Measurements from ENCODE around the gene LHFPL6.

Gene LHFPL6

DNA sequence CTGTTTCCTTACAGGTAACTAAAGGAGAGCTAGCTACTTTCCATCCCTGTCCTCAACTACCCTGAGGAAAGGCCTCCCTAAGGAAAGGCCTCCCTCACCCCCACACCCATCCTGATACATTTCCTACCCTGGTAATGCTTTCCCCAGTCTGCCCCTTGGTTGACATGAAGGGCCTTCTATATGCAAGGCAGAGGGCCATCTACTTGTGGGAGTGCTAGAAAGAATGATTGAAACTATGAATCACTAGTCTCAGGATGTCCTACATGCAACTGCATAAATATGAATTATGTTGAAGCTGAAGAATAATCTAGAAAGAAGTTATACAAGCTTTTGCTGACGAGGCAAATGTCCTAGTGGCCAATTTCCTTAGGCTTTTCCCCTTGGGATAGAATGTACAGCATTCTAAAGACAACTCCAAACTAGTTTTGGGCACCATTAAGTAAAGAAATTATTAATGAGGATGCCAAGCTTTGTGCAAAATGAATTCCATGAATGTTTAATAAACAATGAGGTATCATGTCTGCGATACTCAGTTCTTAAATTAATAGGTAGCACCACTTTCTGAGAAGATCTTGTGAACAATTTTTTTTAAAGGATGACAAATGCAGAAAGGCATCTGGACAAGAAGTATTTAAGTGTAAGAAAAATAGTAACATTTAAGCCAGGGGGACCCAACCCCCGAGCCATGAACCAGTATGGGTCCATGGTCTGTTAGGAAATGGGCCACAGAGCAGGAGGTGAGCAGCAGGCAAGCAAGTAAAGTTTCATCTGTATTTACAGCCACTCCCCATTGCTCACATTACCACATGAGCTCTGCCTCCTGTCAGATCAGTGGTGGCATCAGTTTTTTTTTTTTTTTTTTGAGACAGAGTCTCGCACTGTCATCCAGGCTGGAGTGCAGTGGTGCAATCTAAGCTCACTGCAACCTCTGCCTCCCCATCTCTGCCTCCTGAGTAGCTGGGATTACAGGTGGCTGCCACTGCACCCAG is 223.0 kb downstream of the LHFPL6 start:
- no peak for DNase-seq

DNA sequence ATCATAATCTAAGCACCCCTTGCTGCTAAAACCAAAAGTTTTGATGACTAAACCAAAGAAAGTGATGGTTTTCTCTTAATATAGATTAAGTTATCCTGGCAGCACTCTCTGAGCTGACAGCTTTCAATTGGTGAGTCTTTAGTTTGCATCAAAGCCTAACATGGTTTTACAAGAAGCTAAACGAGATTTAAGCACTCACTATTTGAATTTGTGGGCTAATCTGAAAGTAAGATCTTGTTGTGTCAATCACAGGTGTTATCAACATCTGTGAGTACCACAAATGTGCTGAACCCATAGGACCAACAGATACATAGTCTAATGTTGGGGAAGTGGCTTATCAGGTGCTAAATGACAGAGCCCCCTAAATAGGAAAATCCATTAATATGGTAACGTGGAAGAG is 223.9 kb downstream of the LHFPL6 start:
- DNase-seq, result no peak

DNA sequence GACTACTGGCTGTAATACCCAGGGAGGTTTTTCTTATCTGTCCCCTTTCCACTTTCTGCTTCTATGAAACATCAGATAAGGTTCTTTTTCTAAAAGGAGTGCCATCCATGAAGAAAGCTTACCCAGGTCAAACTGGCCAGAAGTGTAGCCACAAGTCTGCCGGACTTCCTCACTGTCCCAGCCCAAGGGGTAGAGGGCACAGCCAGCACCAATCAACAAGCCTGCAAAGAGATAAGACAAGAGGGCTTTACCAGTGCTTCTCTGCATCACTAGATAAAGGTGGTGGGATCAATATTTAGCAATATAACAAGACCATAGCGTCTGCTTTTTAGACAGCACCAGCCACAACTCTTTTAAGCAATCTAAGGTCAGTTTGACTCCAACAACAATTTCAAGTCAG is 224.7 kb downstream of the LHFPL6 start:
- DNase-seq, result no peak

DNA sequence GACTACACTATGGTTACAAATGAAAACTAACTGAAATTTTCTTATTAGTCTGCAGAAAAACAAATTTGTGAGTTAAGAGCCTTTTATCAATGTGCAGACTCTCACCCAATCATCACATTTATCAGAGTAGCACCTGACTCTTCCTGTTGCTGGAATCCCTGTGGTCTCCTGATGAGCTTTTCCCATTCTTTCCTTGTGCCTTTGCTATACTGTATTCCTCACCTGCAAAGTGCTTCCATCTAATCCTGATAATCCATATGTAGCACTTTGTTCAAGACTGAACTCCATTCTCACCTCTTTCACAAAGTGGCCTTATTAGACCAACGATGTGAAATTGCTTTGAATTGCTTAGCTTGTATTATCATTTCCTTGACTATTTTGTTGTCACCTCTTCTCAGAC is 225.3 kb downstream of the LHFPL6 start:
- DNase-seq, result no peak

DNA sequence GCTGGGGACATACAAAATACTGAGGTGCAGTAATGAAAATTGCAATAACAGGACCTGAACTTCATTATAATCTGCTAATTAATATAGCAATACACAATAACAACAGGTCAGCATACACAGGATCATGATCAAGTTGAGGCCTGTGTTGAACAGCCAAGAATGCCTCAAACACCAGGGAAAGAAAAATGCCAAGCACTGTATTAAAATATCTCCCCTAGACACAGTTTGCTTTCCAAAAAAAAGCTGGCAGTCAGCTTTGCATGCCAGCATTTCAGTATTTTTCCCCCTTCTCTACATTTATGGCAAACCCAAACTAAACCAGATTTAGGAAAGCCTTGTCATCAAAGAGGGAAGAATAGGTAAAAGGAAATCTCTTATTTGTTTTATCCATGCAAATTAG is 226.9 kb downstream of the LHFPL6 start:
- DNase-seq, result no peak

DNA sequence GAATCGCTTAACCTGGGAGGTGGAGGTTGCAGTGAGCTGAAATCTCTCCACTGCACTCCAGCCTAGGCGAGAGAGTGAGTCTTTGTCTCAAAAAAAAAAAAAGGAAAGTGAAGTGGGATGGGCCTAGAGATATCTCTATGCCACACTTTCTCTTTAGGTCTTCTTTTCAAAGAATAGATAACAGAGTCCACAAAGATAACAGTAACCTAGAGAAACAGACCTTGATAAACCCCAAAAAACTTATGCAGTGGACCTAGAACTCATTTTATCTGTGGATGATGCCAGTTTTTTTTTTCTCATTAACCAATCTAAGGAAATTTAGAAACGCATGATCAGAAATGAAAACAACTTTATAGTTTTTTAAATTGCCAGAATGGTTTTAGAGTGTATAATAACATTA is 227.4 kb downstream of the LHFPL6 start:
- DNase-seq, result no peak

DNA sequence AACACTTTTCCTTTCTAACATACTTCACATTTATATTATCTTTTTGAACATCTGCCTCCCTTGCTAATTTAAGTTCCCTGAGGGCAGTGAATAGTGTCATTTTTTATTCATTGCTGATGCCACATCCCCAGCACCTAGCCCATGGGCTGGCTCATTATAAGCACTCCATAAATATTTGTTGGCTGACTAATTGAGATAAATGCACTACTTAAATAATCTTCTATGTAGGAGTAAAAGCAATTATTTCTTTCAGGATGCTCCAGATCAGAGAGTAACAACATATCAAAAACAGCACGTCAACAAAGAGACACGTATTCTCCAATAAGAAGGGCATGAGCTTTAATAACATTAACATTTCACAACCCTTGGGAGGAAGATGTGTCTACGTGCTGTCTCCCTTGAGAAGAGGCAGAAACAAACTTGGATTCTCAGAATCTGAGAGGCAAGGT is 228.2 kb downstream of the LHFPL6 start:
- DNase-seq, result no peak

DNA sequence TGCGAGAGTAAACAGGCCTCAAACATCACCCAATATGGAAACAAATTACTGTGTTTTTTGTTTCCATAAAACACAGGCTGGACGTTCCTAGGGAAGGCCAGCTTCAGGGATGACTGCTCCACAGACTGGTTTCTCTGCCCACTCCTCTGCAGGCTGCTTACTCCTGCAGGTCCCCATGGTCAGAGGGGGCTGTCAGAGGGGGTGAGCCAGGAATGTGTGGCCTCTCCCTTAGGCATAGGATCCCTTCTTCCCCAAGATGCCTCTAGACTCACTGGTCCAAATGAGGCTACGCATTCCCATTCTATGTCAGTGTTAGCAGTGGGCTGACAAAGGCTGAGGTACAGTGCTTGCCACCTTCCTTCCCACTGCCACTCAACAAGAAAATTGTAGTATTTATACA is 229.8 kb downstream of the LHFPL6 start:
- no peak for DNase-seq

DNA sequence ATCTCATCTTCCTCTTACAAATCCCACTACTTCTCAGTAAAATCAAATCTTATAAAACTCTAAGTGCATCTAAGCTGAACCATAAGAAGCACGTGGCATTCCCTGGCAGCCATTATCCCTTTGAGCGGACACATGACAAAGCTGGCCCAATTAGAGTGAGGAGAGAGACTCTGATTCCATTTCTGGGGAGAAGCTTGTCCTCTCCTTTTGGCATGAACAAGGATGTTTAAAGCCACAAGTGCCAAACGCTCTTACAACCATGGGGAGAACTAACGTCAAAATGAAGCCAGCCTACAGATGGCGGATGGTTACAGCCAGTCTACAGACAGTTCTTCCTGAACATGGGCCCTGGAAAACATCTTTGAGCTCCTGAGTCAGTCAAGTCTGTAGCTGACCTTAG is 231.3 kb downstream of the LHFPL6 start:
- no peak for DNase-seq

DNA sequence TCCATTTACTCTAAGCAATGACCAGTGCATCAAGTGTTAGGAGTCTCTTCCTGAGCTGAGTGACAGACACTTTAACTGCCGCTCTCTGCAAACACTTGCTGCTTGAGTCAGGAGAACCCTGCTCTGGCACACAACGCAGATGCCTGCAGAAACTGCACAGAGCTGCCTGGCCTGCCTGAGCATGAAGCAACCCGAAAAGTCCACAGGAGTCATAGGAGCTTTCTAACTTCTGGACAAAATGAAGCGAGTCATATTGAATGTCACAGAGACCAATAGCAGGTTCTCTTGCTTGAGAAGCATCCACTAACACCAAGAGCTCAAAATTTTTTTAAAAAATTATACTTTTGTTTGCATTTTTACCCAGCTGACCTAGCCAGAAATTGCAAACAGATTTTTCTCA is 232.4 kb downstream of the LHFPL6 start:
- no peak for DNase-seq

DNA sequence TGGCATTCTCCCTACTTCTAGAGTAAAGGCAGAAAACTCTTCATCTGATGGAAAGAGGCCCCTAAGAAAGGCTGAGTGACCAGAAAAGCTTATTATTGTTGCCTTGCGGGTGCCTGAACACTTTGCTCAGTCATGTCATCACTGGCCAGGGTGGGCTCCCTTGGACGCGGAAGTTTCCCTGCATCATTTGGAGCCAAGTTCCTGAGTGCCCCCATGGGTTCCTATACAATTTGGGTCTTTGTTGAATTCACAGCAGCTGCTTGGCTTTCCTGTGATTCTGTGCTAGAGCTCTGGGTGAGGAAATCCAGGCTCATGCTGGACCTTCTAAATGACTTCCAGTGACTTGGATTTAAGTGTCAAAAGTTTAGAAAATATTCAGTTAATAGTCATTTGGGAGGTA is 232.9 kb downstream of the LHFPL6 start:
- no peak for DNase-seq

DNA sequence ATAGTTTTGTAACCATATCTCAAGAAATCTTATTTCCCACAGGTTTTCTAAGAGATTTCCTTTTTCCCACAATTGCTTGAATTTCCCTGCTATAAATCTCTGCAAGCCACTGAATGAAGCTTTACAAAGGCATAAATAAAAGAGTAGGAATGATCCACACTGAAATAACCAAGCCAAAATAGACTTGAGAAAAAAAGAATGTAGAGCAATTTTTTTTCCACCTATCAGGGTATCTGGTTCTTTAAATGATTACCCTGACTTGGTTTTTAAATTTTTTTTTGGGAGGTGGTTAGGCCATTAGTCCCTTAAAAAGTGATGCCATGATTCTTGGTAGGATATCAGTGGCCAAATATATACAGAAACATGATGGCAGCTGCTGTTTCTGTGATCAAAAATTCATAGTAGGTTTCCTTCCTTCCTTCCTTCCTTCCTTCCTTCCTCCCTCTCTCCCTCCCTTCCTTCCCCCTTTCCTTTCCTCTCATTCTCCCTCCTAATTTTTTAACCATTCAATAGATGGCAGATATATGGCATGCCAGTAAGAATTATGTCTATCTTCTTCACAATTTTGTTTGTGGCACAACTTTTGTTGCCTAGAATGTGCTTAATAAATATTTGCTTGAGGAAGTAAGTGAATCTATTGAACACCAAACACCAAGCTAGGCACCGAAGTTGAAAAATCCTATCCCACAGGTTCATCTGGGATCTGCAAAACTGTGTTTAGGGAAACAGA is 233.7 kb downstream of the LHFPL6 start:
- DNase-seq, result no peak

DNA sequence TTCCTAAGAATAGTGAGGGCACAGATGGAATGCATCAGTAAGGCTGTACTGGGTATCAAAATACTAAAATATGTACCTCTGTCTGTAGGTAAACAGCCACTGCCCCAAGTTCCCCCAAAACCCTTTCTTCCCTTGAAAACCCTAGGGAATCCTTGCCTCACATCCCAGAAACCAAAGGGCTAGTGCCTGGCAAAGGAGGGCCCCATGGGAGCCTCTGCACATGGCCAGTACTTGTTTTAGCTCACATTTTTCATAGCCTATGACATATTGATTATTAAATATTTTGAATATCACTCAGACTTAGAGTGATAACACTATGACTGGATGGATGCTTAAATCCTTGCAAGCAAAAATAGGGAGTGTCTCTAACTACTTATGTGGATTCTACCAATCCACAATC is 237.1 kb downstream of the LHFPL6 start:
- DNase-seq, result no peak

DNA sequence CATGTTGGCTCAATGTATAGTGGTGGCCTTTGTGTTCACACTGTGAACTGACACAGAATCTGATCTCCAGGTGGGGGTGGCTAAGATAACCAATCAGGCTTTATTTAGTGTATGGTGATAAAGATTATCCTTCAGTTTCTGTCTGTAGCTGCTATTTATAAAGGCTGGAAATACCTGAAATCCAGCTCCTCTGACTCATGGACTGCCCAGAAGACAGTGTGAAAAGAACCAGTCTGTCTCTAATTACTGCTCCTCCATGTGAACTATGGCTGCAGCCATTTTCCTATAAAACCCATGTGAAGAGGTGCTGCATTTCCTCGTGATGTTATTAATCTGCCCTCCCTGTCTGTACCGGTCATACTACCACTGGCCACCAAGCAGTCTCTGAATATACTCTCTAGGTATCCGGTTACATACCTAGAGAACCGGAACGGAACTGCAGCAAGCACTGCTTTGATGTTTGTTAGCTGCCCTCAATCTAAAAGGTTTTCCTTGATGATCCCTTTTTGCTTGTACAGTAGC is 238.0 kb downstream of the LHFPL6 start:
- no peak for DNase-seq

DNA sequence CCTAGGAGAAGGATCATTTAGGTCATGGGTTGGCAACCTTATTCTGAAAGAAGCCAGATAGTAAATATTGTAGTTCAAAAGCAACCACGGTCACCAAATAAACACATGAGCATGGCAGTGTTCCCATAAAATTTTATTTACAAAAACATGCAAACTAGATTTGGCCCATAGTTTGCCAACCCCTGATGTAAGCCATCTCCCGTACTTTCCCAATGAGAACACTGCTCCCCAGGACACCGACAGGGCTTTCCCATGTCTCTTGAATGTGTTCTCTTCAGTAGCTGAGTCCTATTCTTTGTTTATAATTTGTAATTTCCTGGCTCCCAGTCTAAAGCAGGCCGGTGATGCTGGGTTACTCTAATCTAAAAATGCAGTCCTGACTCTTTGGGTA is 239.6 kb downstream of the LHFPL6 start:
- DNase-seq, result no peak

DNA sequence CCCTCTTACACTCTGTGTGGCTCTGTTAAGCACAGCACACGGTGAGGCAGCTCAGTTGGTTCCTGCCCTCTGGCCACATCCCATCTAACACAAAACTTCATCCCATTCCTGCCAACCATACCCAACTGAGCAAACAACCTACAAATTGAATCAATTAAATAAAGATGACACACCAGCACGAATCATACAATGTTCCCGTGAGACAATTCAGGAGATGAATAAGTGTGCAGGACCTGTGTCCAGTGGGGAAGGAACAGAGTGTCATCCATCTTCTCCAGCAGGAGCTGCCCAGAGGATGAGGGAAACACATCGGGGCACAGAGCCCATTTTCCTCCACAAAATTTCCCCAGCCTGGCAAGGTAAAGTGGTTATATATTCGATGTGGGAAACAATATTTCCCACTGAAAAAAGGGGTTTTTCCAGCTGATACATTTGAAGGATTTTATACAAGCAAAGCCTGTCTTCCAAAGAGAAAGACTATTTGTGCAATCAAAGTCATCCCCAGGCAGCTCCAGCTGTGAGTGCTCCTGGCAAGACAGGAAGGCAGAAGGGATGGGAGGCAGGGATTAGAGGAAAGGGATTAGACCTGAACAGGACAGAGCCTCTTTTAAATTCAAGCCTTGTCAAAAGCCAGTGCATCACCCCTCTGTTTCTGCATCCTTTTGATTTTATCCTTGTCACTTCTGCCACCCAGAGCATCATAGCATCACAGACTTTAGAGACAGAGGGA is 240.2 kb downstream of the LHFPL6 start:
- DNase-seq, result no peak

DNA sequence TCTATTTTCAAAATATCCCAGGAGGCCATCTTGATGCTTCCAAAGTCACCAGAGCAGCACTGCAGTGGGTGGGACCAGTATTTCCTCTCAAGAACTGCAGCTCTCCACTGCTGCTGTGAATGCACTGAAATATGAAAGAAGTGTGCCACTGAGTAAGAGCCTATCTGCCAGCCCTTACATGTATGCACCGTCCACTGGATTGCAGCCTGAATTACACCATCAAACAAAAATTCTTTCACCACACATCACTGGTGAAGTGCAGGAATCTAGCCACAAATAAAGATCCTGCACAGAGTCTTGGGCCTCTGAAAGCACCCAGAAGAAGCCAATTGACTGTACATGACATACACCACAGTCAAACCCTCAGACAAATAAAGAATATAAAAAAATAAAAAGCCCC is 249.0 kb downstream of the LHFPL6 start:
- DNase-seq, result no peak

DNA sequence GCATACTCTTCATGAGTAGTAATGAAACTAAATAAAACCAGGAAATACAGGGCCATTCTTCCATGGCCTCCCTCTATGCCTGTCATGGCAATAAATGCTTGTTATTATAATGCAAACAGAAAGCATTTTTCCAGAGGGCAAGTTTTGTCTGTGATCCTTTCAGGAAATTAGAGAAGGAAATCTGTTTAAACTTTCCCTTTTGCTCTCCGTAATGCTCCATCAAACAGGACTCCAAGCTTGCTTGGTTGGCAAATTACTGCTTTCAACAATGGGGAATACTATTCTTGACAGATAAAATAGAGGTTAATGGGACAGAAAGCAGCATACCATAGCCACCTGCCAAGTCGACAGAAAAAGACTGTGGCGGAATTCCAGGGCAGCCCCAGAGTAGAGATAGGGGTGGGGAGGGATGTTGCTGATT is 252.5 kb downstream of the LHFPL6 start:
- DNase-seq, result no peak

DNA sequence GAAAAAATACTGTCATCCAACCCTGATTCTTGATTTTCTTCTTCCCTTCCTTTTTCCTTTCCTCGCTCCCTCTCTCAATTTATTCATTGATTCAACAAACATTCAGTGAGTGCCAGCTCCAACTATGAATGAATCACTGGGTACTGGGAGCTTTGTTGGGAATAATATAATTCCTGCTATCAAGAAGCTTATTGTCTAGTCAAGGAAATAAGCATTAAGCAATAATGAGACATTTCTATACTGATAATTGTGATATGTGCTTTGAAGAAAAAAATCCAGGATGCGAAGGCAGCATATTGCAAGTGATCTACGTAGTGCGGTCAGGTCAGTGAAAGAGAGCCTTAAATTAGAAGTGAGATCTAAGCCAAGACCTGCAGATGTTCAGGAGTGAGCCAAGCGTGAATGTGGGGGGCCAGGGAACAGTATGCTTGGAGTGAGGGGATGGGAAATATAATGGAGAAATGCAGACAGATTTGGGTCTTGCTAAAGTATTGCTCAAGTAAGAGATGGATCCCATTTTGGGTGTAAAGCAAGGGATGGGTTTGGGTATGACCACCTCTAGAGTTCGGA is 253.5 kb downstream of the LHFPL6 start:
- DNase-seq, result no peak

DNA sequence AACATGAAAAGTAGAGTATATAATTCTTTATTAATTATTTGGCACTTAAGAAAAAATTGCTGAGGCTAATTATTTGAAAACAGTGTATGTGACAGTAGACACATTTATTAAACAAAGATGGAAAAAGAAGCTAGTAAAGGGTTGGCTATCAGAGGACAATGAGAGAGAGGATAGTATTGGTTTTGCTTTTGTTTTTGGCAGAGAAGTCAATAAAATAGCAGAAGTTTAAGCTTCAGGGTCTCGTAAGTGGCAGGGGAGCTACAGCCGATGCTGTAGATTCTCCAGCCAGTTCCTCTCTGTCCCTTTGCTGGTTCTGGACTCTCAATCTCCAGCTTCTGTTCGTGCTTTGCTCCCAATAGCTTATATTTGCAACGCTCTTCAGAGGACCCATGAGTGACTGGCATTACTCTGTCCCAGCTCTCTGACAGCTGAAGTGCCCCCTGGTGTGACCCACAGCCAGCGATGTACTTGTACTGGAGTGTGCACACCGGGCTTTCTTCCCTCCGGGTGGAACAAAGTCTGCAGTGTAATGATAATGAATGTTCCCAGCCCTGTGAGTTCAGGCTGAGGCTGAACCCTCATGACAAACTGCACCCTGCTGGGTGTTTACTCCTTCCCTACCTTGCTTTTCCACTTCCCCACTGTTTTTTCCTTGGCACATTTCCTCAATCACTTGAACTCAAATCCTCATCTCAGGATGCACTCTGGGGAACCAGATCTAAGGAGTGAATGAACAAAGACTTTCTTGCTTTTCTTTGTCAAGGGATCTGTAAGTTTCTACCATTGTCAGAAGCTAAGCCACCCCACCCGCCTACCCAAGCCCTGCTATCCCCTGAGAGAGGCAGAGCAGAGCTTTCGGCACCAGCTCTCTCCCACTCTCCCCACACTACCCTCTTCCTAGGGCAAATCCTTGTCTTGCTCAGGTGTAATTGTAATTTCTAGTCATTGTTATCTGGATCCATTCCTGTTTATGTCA is 254.8 kb downstream of the LHFPL6 start:
- no peak for DNase-seq

DNA sequence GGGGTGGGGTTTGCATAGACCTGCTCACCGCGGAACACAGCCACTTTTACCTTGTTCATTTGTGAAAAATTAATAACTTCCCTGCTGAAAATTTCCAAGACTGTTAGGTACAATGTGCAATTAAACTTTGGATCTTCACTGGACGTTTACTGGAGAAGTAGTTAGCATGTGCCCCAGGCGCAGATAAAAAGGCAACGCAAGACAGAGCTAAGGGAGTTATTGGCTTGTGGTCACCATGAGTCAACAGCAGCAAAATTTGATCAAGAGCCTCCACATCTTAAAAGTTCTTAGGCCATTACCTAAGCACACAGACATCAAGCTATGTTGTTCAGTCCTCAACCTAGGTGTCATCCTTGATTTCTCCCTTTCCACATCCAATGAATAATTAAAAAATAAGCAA is 257.0 kb downstream of the LHFPL6 start:
- no peak for DNase-seq

DNA sequence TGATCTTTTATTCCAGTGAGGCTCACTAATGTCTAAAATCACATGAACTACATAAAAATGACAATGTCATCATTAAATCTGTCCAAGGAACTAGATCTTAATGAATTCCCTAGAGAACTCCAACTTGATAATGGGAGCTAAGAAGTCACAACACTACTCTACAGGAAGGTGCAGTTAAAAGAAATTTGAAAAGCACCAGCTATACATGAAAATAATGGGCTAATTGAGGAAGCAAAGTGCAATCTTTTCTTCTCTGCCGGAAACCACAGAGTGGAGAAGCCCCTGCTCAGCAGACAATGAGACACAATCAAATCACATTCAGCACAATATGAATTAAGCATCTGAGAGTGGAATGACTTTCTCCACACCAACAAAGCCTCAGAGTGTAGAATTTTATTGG is 261.7 kb downstream of the LHFPL6 start:
- no peak for DNase-seq

All from CD4-positive, alpha-beta T cell treated with Interleukin-21 for 1 hour (primary cell).